Measurements from ENCODE around the gene FPR1.

The FPR1 gene

GRCh38 chr19:51797480-51797879, 45.8 kb upstream of the FPR1 start:
- CTCF ChIA-PET, result interaction anchor here (4.7 kb wide), 1 partner anchor 20 kb away, joined by 16 read pairs; no protein-coding TSS in a partner anchor
- DNase-seq (ENCODE audit: extremely low spot score), result no peak
- no peak for TF ChIP-seq CTCF (IDR thresholded peaks at IDR 0.05; ENCODE audit: control extremely low read depth, extremely low read depth, low read depth, missing control alignments)
- POLR2A ChIA-PET, result no interaction called here

GRCh38 chr19:51796195-51796679, 44.6 kb upstream of the FPR1 start:
- CTCF ChIA-PET, result interaction anchor here (4.7 kb wide), 1 partner anchor 19 kb away, joined by 16 read pairs; no protein-coding TSS in a partner anchor
- POLR2A ChIA-PET, result no interaction called here
- DNase-seq (ENCODE audit: extremely low spot score), result no peak
- no peak for TF ChIP-seq CTCF (IDR thresholded peaks at IDR 0.05; ENCODE audit: control extremely low read depth, extremely low read depth, low read depth, missing control alignments)

GRCh38 chr19:51794885-51795490, 43.3 kb upstream of the FPR1 start, which contains the start of gene FPR3:
Gene FPR3, plus strand, starts transcription at chr19:51795157. Its CDS starts 28,592 bp downstream, at chr19:51823749.
- no peak for DNase-seq (ENCODE audit: extremely low spot score)
- no peak for TF ChIP-seq CTCF (IDR thresholded peaks at IDR 0.05; ENCODE audit: control extremely low read depth, extremely low read depth, low read depth, missing control alignments)
- POLR2A ChIA-PET, result no interaction called here
- CTCF ChIA-PET, result no interaction called here

- ChIA-PET POLR2A (no interaction called here), CTCF (no interaction called here)
- DNase-seq (ENCODE audit: extremely low spot score), result no peak
- TF ChIP-seq CTCF (IDR thresholded peaks at IDR 0.05; ENCODE audit: control extremely low read depth, extremely low read depth, low read depth, missing control alignments), result no peak
Measured at GRCh38 chr19:51793994-51794393, 42.3 kb upstream of the FPR1 start.

GRCh38 chr19:51792932-51793331, 41.3 kb upstream of the FPR1 start:
- POLR2A ChIA-PET, result no interaction called here
- no peak for TF ChIP-seq CTCF (IDR thresholded peaks at IDR 0.05; ENCODE audit: control extremely low read depth, extremely low read depth, low read depth, missing control alignments)
- CTCF ChIA-PET, result no interaction called here
- no peak for DNase-seq (ENCODE audit: extremely low spot score)

- CTCF ChIA-PET, result interaction anchor here (0.6 kb wide), 1 partner anchor 11 kb away, joined by 4 read pairs; no protein-coding TSS in a partner anchor
- POLR2A ChIA-PET, result no interaction called here
- DNase-seq (ENCODE audit: extremely low spot score), result no peak
- no peak for TF ChIP-seq CTCF (IDR thresholded peaks at IDR 0.05; ENCODE audit: control extremely low read depth, extremely low read depth, low read depth, missing control alignments)
Measured at GRCh38 chr19:51789061-51789795, 37.5 kb upstream of the FPR1 start.
